Hematopoietic multipotent progenitor cell (in vitro differentiated cells): ENCODE results near the gene DCHS2. TPM values are rescaled to one million over a fixed set of nuclear protein-coding genes. Genes with fewer than 3 reads are reported as not detected.

ENCODE experiments used
- DNase-seq, 3 donors: peaks; one replicate each; pipeline ENCODE4 v3.0.0-alpha.2; 2011 to 2015; ENCODE audit warnings: low read depth in 2 of 3, low spot score in 2 of 3
- total RNA-seq: library from RNA; depleted of rRNA; stranded (reverse); fragments of >200 nt; gene quantifications from one replicate; pipeline ENCODE4 v1.2.3, GENCODE V29; 2012

The DCHS2 gene
- total RNA-seq, 1 donor, result under 0.01 TPM

DNA sequence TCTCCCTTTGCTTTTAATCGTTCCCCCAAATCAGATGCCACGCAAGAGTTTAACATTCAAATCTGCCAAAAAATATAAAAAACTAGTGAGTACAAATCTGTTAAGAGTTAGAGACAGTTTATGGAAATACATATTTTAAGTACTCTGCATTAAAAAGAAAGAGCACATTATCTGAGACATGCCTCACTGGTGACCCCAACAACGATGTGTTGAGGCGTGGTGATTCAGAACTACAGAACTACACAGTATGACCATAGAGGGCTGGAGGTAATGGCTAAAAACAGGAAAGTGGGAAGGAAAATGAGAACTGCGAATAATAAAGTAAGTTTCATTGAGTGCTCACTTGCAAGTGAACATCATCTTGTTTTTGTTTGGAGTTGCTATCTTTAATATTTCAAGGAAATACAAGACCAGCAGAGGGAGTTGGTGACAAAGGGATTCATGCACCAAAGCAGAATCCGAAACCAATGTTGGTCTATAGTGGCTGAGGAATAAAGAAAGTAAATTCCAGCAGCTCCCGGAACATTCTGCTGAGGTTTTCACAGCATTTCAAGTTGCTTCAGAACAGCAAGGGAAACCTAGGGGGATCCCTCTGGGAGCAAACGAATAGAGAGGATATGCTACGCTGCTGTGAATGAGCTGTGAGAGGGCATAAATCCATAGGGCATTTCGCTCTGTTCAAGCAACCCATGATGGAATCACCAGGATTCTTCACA, 92.2 kb downstream of the DCHS2 start:
- DNase-seq, result peak in 1 of 3 donors; percentile 10

DNA sequence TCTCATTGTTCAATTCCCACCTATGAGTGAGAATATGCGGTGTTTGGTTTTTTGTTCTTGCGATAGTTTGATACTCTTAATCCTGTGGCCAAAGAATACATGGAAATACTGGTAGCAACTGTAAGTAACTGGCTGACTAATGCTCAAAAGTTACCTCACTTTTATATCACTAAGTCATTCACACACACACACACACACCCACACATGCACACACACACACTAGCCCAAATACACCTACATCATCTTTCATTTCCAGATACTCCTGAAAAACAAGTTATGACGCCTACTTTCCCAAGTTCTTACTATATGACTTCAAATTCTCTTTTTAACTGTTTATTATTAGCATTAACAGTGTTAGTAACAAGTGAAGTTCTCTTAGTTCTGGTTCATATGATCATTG, 101.3 kb downstream of the DCHS2 start:
- DNase-seq, result no peak

- no peak for DNase-seq
Measured at GRCh38 chr4:154389148-154389547, 102.5 kb downstream of the DCHS2 start.

GRCh38 chr4:154384012-154384411, 107.6 kb downstream of the DCHS2 start:
- no peak for DNase-seq

DNA sequence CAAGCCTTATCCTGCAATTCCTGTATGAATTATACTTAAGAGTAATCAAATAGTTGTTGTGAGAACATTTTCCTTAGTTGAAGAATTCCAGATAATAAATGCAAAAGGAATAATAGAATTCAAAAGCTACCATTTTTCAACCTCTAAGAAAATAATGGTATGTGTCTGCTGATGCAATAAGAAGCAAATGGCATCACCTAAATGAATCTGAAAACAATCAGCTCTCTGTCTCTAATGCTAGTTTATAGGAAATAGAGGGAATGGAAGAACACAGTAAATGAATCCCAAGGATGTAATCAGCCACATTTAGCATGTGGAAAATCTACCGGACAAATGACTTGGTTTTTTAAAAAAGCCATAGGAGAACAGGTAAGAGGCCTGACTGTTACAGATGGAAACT, 115.1 kb downstream of the DCHS2 start:
- DNase-seq, result no peak

DNA sequence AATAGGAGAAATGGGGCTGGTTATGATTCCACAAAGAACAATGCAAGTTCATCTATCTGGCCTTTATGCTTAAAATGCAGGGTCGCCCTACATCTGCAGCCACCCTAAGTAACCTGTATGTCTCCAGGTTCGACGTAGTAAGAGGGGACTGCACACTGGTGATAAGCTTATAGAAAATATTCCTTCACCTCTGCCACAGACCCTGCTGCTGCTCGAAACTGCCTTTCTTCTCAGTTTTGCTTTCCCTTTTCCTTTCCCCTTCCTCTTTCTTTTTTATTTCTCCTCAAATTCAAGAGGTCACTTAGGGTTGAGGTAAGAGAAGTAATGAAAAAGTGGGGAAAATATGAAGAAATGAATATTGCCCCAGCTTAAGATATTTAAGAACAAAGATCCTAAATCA, 123.5 kb downstream of the DCHS2 start:
- DNase-seq, result no peak

DNA sequence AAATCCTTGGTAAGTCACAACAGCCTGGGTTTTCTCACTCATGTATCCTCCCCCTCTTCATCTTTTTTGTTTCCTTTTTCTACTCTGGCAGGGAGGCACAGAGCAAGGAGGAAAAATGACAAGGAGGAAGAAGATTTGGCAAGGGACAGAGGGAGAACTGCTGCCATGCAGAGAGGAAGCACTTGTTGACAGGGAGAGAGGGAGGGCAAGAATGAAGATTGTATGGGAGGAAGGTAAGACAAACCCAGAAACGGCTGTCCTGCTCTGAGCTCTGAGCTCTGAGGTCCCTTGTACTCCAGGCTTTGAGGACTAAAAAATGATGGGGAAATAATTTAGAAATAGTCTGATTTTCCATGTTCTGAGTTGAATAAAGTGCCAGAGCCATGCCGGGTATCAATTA, 123.9 kb downstream of the DCHS2 start:
- DNase-seq, result no peak

- no peak for DNase-seq
Measured at GRCh38 chr4:154366956-154367355, 124.6 kb downstream of the DCHS2 start.

DNA sequence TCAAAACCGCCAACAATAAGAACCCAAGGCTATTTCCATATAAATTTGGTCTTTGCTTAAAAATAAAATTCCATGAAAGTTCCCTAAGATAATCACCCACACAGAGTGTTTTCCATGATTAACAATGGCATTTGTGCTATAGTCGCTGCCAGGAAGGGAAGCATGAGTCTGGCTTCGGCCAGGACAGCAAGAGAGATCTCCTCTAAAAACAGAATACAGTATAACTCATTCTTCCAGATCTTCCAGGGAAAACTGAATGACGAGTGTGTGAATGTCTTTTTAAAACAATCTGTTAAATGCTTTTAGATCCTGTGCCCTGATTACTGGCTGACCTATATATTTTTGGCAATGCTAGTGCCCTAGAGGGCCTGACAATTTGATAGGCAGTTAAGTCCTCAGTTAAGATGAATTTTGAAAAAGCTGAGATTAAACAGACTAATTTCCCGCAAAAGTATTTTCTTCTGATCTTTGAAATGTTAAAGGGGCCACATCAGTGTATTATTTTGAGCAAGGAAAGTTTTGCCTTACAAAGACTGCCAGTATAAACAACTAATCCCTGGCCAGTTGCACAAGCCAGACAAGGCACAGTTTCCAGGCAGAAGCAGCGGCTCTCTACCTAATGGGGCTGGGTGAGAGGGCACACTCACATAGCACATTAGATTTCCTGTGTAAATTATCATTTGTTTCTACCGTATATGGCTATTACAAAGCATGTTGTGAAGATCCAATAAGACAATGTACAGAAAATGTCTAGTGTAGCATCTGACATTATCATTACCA, 127.3 kb downstream of the DCHS2 start:
- no peak for DNase-seq

DNA sequence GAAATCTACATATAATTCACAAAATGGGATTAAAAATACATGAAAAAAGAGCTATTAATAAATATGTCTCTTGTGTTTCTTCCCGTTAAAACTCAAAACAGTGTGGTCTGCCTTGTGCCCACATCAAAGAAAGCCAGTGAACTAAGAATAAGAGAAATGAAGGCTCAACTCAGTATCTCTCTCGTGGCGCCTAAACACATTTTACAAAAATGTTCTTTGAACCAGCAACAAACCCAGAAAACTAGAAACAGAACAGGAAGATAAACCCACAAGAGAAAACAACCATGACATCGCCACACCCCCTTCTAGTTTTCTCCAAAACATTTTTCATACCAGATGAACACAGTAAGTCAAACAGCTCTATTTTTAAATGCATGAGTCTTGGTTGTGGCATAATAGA, 130.1 kb downstream of the DCHS2 start:
- DNase-seq, result no peak

- no peak for DNase-seq
Measured at GRCh38 chr4:154360491-154360890, 131.1 kb downstream of the DCHS2 start.

DNA sequence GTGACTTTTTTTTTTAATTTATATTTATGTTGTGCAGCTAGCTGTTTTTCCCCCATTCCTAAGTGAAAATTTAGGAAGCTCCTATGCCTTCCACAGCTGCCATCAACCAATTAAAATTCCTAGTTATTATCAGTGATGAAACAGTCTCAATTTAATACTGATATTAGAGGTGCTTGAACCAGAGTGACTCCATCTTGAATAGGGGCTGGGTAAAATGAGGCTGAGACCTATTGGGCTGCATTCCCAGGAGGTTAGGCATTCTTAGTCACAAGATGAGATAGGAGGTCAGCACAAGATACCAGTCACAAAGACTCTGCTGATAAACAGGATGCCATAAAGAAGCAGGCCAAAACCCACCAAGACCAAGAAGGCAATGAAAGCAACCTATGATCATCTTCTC, 136.7 kb downstream of the DCHS2 start:
- no peak for DNase-seq

DNA sequence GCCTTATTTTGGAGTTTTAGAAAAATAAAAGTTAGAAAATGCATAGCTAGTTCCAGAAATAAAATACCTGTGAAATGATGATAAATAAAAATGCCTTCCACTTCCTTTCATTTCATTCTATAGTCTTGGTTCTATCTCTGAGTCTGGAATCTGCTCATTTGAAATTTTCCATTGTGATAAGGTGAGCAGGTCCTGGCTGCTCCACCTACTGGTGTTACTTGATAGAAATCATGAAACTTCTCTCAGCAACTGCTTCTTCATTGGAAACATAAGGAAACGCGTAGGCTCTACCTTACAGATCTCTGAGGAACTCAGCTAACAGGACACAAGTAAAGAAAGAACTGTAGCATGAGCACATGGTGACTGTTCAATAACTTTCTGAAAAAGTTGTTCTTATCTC, 141.8 kb downstream of the DCHS2 start:
- DNase-seq, result peak in 1 of 3 donors; percentile 27

DNA sequence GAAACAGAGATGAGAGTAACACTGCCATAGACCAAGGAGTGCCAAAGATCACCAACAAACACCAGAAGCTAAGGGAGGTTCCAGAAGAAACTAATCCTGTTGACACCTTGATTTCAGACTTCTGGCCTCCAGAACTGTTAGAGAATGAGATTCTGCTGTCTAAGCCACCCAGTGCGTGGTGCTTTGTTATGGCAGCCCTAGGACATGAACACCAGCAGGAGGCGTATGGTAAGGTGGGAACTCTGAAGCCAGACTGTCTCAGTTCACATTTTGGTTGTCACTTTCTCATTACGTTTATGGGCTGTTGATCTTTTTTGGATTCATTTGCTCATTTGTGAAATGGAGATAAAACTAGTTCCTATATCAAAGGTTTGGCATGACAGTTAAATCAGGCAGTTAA, 142.9 kb downstream of the DCHS2 start:
- no peak for DNase-seq

DNA sequence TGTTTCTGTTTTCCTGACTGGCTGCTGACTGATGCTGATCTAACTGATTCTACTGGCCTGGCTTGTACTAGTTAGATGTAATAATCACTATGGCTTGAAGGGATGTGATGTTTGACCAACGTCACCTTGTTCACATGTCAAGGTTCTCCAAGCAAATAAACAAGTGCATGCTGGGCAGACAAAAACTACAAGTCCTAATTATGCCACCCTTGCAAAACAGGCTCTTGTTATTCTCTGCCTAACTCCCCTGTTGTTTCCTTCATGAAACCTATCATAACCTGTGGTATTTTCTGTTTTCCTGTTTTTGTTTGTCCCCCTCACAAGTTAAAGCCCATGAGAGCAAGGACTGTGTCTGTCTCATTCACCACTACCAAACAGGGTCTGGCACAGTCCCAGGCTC, 146.2 kb downstream of the DCHS2 start:
- no peak for DNase-seq

DNA sequence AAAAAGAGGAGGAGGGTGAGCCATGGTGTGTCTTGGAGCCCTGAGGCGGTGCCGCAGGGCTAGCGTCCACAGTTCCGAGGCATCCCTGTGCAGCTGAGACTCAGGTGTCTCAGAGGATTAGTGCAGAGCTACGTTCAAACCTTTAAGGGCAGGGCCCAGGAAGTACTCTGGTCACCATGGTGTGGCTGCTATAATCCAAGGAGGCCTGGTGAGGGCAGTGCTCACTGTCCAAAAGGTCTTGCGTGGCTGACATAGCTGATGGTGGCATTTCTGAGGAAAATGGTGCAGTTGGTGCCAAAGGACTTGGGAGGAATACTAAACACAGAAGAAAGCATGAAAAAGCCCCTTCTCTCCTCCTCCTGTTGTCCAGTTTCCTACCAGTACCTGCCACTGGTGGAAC, 146.9 kb downstream of the DCHS2 start:
- no peak for DNase-seq

DNA sequence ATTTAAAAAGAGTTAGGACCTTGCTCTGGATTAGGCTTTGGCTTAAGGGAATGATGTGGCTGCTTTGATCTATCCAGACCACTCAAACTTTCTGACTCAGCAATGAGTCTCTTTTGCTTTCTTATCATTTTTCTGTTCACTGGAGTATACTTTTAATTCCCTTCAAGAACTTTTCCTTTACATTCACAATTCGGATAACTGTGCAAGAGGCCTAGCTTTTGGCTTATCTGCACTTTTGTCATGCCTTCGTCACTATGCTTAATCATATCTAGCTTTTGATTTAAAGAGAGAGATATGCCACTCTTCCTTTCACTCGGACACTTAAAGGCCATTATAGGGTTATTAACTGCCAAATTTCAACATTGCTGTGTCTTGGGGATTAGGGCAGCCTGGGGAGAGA, 147.9 kb downstream of the DCHS2 start:
- DNase-seq, result no peak

- no peak for DNase-seq
Measured at GRCh38 chr4:154341448-154341847, 150.2 kb downstream of the DCHS2 start.

GRCh38 chr4:154335588-154335987, 156.0 kb downstream of the DCHS2 start:
- DNase-seq, result no peak

GRCh38 chr4:154332681-154333421, 158.7 kb downstream of the DCHS2 start:
- peak; percentile 17 to 59 (median 44) for DNase-seq

DNA sequence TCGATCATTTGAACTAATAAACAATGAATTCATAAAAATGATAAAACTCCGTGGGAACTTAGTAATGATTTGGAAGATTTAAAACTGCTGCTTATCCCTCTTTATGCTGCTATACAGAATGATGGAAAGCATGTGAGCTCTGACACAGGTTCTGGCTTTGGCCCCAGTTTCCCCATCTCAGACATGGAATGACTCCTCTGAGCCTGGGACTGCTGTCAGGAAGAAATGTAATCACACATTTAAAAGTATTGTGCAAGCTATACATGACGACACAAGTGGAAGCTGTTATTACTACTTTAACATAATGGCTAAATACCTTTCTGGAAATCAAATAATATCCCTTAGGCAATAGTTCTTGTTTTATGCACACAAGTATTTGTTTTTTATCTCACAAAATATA, 161.7 kb downstream of the DCHS2 start:
- no peak for DNase-seq
